ENCODE measurements around the gene CENPF.

DNA sequence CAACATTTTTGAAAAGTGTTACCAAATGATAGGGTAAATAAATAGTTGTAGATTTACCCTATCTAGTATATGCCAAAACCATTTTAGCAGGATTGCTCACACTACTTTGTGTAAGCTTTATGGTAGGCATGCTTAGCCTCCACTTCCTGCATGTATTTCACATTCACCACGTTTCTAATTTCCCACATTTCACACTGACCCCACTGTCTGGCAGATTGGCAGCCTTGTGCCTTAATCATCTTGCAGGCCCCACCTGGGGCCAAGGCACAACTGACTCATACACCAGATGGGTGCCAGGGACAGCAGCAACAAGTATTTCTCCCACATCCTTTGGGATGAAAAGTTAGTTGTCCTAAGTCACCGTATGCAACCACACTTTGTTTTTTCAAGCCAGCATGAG is 21.2 kb upstream of the CENPF start:
- no peak for TF ChIP-seq POLR2A (IDR thresholded peaks at IDR 0.05; ENCODE audit: low read depth, low read length)
- no peak for TF ChIP-seq POLR2AphosphoS5 (IDR thresholded peaks at IDR 0.05; ENCODE audit: low read depth, low read length)
- no peak for TF ChIP-seq TAF1 (IDR thresholded peaks at IDR 0.05; ENCODE audit: borderline replicate concordance, low read depth, low read length)
